HG03354 (cell line): Measurements from ENCODE around the gene PAQR8.

Experiments used
- ATAC-seq: cut with Tn5 transposase; IDR thresholded peaks from one replicate; pipeline ENCODE4 v1.9.1; 2021; ENCODE audit warnings: mild to moderate bottlenecking; ENCODE audit not compliant: unreplicated experiment, poor library complexity, severe bottlenecking

Gene PAQR8

GRCh38 chr6:52345311-52345710 is 16.6 kb upstream of the PAQR8 start:
- ATAC-seq, result no peak

DNA sequence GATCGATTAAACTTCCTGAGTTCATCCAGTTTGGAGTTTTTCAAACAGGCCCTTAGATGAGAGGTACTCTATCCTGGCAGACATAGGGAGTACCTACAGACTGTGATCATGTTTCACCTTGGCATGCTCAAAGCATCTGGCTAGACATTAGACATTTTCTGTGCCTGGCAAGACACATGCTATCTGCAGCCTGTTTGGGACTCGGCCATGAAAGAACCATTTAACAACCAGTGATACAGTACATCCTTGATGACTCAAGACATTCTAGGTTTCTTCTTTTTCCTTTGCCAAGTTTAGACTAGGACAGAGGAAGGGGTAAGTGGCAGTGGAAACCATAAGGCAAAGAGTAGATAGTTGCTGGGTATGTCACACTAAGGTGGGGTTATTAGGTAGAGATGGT is 15.4 kb upstream of the PAQR8 start:
- no peak for ATAC-seq

DNA sequence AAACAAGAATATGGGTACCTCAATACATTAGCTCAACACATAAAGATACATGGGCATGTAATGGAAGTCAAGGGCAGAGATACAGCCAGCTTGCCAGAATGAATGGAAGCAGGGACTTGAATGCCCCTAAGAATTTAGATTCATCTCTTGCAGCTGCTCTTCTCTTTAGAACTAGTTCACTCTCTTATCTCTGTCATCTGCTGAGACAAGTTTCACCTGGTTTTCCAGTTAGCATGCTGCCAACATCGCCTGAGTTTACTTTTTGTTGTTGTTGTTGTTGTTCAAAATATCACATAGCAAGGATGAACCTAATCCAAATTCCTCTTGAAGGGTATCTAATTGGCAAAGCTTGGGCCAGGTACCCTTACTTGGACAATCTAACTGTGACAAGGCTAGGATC is 14.1 kb upstream of the PAQR8 start:
- ATAC-seq, result no peak

GRCh38 chr6:52351879-52352238 is 10.1 kb upstream of the PAQR8 start:
- ATAC-seq, result no peak

DNA sequence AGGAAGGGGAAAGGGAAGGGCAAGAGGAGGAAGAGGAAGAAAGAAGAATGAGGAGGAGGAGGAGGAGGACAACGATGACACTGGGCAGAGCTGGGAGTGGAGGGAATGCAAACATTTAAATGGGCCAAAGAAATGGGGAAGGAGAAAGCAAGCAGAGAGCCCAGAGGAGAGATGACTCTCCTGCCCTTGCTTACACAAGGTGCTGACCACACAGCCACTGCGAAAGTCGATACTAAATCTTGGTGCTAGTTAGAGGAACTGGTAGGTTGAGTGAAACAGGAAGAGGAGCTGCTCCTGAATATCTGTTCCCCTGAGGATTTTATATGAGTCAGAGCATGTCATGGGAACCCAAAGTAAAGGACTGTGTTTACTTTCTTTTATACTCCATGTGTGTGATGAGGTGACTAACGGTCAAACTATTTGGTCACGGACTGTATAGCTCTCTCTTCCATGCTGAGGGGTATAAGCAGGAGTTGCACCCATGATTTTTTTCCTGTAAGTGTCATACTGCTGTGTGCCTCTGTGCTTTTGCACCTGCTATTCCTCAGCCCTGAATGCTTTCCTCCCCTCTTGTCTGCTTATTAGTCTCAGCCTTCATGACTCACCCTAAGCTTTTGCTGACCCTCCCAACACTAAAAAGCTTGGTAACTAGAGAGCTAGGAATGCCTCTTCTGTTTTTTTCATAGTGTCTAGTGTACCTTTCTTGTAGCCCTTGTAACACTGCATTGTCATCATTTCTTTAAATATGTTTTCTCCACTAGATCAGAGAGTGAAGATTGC is 9.5 kb upstream of the PAQR8 start:
- ATAC-seq, result peak; percentile 95

- ATAC-seq, result no peak
Observed at GRCh38 chr6:52356017-52356416, 5.9 kb upstream of the PAQR8 start.

- ATAC-seq, result no peak
Observed at GRCh38 chr6:52359403-52359802, 2.5 kb upstream of the PAQR8 start.

DNA sequence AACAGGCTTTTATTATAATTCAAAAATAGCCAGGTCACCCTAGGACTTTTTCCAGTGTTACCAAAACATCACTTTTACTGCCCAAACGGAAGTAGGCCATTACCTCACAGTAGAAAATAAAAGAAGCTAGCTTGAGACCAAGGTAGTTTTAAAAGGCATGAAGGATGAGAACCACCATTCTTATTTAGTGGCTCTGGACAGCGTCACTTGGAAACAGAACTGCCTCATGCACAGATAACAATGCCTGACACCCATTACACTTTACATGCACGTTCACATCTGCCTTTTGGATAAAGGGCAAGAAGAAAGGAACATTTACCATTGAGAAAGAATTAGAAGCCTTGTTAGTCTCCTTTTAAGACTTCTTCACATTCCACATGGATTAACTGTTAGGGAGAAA is 1.9 kb upstream of the PAQR8 start:
- ATAC-seq, result no peak

DNA sequence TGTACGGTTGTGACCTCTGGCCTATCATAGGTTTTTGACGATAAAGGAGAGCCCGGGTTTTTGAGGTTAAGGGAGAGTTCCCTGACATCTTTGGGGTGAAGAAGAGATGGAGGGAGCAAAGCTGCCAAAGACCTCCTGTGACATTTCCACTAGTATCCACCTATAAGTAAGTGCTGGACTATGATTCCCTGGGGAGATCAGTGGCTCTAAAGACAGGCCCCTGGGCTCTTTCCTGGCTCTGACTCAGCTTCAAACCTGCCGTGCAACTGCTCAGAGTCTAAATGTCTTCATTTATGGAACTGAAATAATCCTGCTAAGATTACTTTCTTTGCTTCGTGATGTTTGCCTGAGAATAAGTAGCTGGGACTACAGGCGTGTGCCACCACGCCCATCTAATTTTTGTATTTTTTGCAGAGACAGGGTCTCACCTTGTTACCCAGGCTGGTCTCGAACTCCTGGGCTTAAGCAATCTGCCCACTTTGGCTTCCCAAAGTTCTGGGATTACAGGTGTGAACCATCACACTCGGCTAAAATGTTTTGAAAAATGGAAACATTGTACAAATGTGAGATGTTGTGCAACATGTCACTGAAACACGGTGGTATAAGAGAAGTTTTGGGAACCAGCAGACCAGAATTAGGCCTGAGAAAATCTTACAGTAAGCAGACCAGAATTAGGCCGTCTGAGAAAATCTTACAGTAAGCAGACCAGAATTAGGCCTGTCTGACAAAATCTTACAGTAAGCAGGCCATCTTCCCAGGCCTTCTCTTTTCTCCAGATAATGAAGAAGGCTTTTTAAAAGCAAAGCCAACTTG is 1.1 kb upstream of the PAQR8 start:
- ATAC-seq, result no peak

DNA sequence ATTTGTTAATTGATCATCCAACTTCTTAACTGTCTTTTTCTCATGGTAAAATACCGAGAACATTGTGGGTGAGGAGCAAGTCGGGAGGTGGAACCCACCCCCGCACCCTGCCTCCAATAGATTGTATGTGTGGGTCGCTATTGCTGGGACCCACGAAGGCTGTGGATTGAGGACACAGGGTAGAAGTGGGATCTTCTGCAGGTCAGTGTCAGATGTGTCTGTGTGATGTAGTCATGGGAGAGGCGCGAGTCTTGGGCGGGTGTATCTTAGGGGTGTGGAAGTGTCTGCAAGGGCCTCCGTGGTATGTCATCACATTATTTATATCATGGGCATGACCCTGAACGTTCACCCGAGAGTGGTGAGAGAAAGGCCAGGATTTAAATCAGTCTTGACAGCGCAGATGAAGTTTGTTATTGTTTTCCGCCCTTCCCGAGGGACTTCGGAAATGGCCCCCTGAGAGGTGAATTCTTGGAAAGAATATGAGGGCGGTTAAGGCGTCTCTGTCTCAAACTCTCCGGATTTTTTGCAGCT is 472 bp upstream of the PAQR8 start:
- ATAC-seq, result peak; percentile 28

DNA sequence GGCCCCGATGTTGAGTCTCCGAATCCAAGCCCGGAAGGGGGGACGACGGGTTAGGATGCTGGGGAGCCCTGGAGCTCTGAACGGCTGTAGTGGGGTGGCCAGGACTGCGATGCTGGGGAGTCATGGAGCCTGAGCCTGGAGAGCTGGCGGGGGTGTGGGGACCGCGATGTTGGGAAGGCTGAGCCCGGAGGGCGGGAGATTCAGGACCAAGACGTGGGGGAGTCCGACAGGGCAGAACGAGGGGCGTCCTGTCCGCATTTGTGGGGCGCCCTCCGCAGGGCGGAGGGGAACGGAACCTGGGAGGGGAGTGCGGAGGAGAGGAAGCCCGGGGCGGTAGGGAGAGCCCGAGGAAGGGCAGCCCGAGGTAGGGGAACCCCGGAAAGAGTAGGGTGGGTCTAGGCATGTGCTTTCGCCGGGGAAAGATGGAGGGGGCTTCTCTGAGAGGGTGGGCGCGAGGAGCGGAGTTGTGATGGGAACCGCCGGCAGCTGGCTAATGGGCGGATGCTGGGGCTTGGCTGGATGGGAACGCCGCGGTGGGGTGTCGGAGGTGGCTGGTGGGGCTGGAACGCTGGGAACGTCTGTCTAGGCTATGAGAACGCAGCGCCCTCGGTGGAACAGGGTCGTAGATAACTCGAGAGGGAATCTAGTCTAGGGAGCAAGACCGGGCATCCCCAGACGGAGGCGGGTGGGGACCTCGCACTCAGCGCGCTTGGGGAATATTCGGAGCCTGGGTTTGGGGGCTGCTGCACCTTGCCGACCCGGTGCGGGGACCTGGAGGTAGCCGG is 684 bp downstream of the PAQR8 start:
- peak; percentile 46 for ATAC-seq

GRCh38 chr6:52363228-52363867 is 1.4 kb downstream of the PAQR8 start:
- ATAC-seq, result no peak

GRCh38 chr6:52364480-52365166 is 2.7 kb downstream of the PAQR8 start:
- no peak for ATAC-seq

DNA sequence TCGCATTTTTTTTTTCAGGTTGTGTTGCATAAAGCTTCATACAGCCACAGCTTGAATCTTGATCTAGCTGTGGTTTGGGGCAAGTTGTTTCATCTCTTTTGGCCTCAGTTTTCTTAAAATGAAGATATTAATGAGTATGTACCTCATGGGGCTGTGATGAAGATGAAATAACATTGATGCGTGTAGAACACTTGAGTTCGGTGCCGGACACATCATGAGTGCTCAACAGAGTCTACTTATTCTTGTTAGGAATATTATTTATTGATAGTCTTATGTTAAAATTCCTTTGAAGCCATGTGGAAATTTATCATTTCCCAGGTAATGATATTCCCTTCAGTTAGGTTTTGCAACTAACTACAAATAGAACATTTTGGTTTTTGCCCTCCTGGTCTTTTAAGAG is 3.4 kb downstream of the PAQR8 start:
- ATAC-seq, result no peak

DNA sequence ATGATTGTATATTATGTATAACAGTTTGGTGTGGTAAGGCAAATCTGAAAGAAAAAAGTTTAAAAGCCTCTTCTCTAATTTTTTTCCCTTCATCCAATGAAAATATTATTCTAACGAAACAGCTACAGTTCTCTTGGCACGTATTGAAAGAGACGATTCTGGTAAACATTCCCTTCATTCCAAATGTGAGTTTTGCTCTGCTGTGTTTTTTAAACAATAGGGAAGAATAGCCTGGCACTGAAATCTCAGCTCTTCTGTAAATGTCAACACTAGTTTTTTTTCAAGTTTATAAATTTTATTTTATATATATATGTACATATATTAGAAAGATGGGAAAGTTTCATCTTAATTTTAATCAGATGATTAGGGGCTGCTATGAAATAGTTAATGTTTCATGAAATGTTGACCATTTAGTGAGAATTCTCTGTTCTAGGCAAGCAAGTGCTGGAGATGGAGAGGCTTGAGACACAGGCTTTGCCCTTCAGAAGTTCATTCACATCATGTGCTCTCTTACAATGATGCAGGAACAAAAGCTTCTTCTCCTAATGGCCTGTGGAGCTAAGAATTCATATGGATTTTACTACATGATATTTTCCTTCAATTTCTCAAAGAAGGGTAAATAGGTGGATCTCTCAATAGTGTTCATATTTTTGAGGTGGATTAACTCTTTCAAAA is 4.1 kb downstream of the PAQR8 start:
- ATAC-seq, result no peak

DNA sequence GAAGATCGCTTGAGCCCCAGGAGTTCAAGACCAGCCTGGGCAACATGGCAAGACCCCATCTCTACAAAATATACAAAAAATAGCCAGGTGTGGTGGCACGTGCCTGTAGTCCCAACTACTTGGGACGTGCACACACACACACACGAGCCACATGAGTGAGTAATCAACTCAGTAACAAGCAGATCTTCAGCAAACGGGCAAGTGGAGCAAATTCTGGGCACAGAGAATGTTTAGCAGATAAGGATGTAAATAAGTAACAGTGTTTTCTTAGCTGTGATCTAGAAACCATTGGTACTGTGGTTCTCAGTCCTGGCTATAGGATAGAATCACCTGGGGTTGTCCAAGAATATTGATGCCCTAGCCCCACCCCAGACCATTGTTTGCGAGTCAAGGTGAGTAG is 6.1 kb downstream of the PAQR8 start:
- no peak for ATAC-seq

DNA sequence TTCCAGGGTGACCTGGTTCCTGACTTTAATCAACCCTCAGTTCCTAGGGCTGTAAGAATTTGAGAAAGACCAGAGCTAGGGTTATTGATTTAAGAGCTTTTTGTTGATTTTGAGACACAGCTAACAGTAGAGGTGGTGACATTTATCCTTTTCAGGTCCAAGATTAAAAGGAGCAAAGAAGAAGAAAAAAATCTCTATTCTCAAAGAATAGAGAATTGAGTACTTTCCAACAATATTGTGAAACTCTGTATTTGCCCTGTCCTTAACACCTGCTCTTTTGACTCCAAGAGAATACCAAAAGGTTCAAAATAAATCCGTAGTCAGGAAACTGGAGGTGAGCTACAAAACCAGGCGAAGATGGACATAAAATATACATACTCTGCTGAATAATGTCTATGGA is 7.3 kb downstream of the PAQR8 start:
- ATAC-seq, result no peak

DNA sequence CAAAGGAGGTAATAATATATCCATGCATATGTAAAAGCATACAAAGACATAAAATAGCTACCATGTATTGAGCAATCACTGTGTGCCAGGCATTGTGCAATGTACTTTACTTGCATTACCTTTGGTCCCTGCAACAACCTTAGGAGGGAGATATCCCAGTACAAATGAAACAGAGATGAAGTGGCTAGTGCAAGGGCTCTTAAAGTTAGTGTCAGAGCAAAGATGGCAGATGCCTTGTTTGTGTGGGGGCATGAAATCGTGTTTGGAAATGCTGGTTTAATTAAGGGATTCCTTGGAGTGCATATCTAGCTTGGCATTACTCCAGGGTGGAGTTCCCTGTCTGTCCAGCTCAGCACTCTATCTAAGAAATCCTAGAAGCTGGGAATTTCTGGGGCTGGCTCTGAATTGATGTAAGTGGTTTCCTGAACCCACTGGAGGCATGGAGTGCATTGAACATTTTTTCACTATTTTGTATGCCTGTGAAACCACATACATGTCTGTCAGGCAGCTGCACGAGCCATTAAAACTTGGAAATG is 9.8 kb downstream of the PAQR8 start:
- ATAC-seq, result no peak
